Measurements from ENCODE around the gene PLXNB2. TPM values are rescaled to one million over a fixed set of nuclear protein-coding genes. Genes with fewer than 3 reads are reported as not detected.

Gene PLXNB2
- polyA plus RNA-seq, 1 of the 3 experiments (the other 2 are of a cell fraction), result 108 TPM

DNA sequence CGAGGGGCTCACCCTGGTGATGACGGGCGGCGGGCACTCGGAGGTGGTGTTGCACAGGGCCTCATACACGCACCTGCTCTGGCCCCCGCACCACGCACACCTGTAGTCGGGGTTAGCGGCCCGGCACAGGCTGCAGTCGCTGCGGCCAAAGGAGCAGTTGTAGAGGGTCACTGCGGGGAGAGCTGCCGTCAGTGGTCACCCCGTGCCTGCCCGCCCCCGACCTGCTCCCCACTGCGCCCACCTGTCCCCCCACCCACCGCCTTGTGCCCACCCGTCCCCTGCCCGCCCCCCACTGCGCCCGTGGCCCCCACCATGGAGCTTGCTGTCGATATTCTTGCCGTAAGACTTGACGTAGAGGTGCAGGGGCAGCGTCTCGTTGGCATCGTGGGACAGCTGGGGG is 23.6 kb downstream of the PLXNB2 start:
- H3F3A ChIP-seq (replicated peaks; ENCODE audit: insufficient read depth), result no peaks in the 10 kb centered on the region
- TF ChIP-seq, protein P1, sequence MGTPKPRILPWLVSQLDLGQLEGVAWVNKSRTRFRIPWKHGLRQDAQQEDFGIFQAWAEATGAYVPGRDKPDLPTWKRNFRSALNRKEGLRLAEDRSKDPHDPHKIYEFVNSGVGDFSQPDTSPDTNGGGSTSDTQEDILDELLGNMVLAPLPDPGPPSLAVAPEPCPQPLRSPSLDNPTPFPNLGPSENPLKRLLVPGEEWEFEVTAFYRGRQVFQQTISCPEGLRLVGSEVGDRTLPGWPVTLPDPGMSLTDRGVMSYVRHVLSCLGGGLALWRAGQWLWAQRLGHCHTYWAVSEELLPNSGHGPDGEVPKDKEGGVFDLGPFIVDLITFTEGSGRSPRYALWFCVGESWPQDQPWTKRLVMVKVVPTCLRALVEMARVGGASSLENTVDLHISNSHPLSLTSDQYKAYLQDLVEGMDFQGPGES (IDR thresholded peaks at IDR 0.05; ENCODE audit: low read depth, low read length), result no peak
- TF ChIP-seq GATA2 (CRISPR knock-in tag; IDR thresholded peaks at IDR 0.05) (no peak), EP300 (IDR thresholded peaks at IDR 0.05; ENCODE audit: borderline replicate concordance in 1 of 2, low read depth in 1 of 2, low read length in 1 of 2) (no peak), TCF12 (IDR thresholded peaks at IDR 0.05) (no peak), TAF1 (IDR thresholded peaks at IDR 0.05; ENCODE audit: borderline replicate concordance, low read depth, low read length) (no peak), JUND (IDR thresholded peaks at IDR 0.05) (no peak), YY1 (IDR thresholded peaks at IDR 0.05; ENCODE audit: low read depth) (no peak), SMC3 (IDR thresholded peaks at IDR 0.05; ENCODE audit: low read depth, low read length) (no peak), SIN3A (IDR thresholded peaks at IDR 0.05; ENCODE audit: borderline replicate concordance, low read depth, low read length) (no peak), CHD2 (IDR thresholded peaks at IDR 0.05; ENCODE audit: low read length, partially characterized antibody) (no peak), NFIC (IDR thresholded peaks at IDR 0.05; ENCODE audit: borderline replicate concordance) (no peak)
- TF ChIP-seq, protein P2, sequence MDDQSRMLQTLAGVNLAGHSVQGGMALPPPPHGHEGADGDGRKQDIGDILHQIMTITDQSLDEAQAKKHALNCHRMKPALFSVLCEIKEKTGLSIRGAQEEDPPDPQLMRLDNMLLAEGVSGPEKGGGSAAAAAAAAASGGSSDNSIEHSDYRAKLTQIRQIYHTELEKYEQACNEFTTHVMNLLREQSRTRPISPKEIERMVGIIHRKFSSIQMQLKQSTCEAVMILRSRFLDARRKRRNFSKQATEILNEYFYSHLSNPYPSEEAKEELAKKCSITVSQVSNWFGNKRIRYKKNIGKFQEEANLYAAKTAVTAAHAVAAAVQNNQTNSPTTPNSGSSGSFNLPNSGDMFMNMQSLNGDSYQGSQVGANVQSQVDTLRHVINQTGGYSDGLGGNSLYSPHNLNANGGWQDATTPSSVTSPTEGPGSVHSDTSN (IDR thresholded peaks at IDR 0.05), result no peak
- TF ChIP-seq, protein P3, sequence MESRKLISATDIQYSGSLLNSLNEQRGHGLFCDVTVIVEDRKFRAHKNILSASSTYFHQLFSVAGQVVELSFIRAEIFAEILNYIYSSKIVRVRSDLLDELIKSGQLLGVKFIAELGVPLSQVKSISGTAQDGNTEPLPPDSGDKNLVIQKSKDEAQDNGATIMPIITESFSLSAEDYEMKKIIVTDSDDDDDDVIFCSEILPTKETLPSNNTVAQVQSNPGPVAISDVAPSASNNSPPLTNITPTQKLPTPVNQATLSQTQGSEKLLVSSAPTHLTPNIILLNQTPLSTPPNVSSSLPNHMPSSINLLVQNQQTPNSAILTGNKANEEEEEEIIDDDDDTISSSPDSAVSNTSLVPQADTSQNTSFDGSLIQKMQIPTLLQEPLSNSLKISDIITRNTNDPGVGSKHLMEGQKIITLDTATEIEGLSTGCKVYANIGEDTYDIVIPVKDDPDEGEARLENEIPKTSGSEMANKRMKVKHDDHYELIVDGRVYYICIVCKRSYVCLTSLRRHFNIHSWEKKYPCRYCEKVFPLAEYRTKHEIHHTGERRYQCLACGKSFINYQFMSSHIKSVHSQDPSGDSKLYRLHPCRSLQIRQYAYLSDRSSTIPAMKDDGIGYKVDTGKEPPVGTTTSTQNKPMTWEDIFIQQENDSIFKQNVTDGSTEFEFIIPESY (IDR thresholded peaks at IDR 0.05; ENCODE audit: borderline replicate concordance, low read depth), result no peak
- TF ChIP-seq, protein P4, sequence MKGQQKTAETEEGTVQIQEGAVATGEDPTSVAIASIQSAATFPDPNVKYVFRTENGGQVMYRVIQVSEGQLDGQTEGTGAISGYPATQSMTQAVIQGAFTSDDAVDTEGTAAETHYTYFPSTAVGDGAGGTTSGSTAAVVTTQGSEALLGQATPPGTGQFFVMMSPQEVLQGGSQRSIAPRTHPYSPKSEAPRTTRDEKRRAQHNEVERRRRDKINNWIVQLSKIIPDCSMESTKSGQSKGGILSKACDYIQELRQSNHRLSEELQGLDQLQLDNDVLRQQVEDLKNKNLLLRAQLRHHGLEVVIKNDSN (IDR thresholded peaks at IDR 0.05; ENCODE audit: borderline replicate concordance, low read depth), result no peak
- H3K27me3 ChIP-seq (ENCODE audit: insufficient read depth), result no peaks in the 10 kb centered on the region
- H3K9me2 ChIP-seq, result no peaks in the 10 kb centered on the region
- H3K9me3 ChIP-seq, result no peaks in the 10 kb centered on the region
- WGBS (ENCODE audit: low lambda C conversion rate), result 98% methylated on average over 9 of the region's 30 CpGs
- peaks cover 24% of the 10 kb centered on the region; the same call in 1 of the 2 replicates for H3K79me2 ChIP-seq (ENCODE audit: insufficient read depth)
- CTCF ChIA-PET, result interaction anchor here (1.2 kb wide), 1 partner anchor 8 kb away, joined by 7 read pairs; no protein-coding TSS in a partner anchor
- H3K4me2 ChIP-seq, result no peak overlapping the region
- POLR2A ChIA-PET, result no interaction called here
- peaks cover 32% of the 10 kb centered on the region for H4K20me1 ChIP-seq (ENCODE audit: insufficient read depth)
- H3K4me1 ChIP-seq (ENCODE audit: control insufficient read depth in 1 of 2, insufficient read depth in 2 of 2, low read depth in 1 of 2, low read length in 1 of 2), result peaks cover 0 to 9% of the 10 kb centered on the region in 2 experiments; a peak in 1 of 4 replicates
- no peak overlapping the region for H3K9ac ChIP-seq
- no peak overlapping the region for H2AFZ ChIP-seq (ENCODE audit: low read depth)
- H3K27ac ChIP-seq (ENCODE audit: low read depth in 2 of 2, low read length in 1 of 2), result no peak overlapping the region
- DNase-seq, result no peak
- no peak overlapping the region for H3K4me3 ChIP-seq (ENCODE audit: low read depth in 2 of 2, low read length in 1 of 2)
- peaks cover 11 to 76% of the 10 kb centered on the region in 2 experiments for H3K36me3 ChIP-seq (replicated peaks in 1 of 2; ENCODE audit: control insufficient read depth in 1 of 2, insufficient read depth in 2 of 2, low read length in 1 of 2)

Data from SK-N-SH (cell line).